HCT116 (cell line): ENCODE results near the gene KLHDC3.

ENCODE experiments used
- CTCF ChIP-seq, 3 experiments: fragments of 200-600 bp in 1 of 3; sonication (generic) in 1 of 3; IDR thresholded peaks in 2 of 3; conservative IDR thresholded peaks in 1 of 3; 2 replicates each; pipeline ENCODE4 v1.5.1; 2012 to 2017; ENCODE audit warnings: low read depth in 2 of 3, low read length in 2 of 3, antibody characterized with exemption in 1 of 3, borderline replicate concordance in 1 of 3, control low read depth in 1 of 3, mild to moderate bottlenecking in 1 of 3, mixed read lengths in 1 of 3, mixed run types in 1 of 3, moderate library complexity in 1 of 3; ENCODE audit not compliant: insufficient read depth in 1 of 3
- ELF1 ChIP-seq: IDR thresholded peaks from 2 replicates; pipeline ENCODE4 v1.6.1; 2012; ENCODE audit warnings: low read depth, borderline replicate concordance
- POLR2A ChIP-seq: IDR thresholded peaks from 2 replicates; pipeline ENCODE4 v1.7.0; 2011; ENCODE audit warnings: borderline replicate concordance; ENCODE audit not compliant: insufficient read depth, insufficient read length; ENCODE audit errors: extremely low read depth
- POLR2AphosphoS5 ChIP-seq: IDR thresholded peaks from 2 replicates; pipeline ENCODE4 v1.6.1; 2011; ENCODE audit warnings: mild to moderate bottlenecking, low read depth, low read length, moderate library complexity
- RAD21 ChIP-seq: IDR thresholded peaks from 2 replicates; pipeline ENCODE4 v1.6.1; 2012; ENCODE audit warnings: low read depth, mild to moderate bottlenecking
- SIN3A ChIP-seq: IDR thresholded peaks from 2 replicates; pipeline ENCODE4 v1.6.1; 2012; ENCODE audit warnings: low read depth
- TCF7L2 ChIP-seq: IDR thresholded peaks from 2 replicates; pipeline ENCODE4 v1.7.0; 2011; ENCODE audit warnings: borderline replicate concordance, inconsistent platforms; ENCODE audit not compliant: insufficient read depth, insufficient read length; ENCODE audit errors: extremely low read depth
- TF ChIP-seq, protein P1 (sequence below): IDR thresholded peaks from 2 replicates; pipeline ENCODE4 v1.6.1; 2011; ENCODE audit warnings: mild to moderate bottlenecking, low read length, moderate library complexity; ENCODE audit not compliant: insufficient replicate concordance; ENCODE audit errors: extremely low read depth

- TF ChIP-seq CTCF (IDR thresholded peaks at IDR 0.05 in 2 of 3, conservative IDR thresholded peaks at IDR 0.05 in 1 of 3; ENCODE audit: borderline replicate concordance in 1 of 3, insufficient read depth in 1 of 3, low read depth in 2 of 3, low read length in 2 of 3), result peak in 1 of 3 experiments; percentile 8; a peak in 1 of 6 replicates
- no peak for TF ChIP-seq POLR2A
- TF ChIP-seq SIN3A, result no peak
- TF ChIP-seq POLR2AphosphoS5, result no peak
- no peak for TF ChIP-seq ELF1
- no peak for TF ChIP-seq TCF7L2
- TF ChIP-seq, protein P1, sequence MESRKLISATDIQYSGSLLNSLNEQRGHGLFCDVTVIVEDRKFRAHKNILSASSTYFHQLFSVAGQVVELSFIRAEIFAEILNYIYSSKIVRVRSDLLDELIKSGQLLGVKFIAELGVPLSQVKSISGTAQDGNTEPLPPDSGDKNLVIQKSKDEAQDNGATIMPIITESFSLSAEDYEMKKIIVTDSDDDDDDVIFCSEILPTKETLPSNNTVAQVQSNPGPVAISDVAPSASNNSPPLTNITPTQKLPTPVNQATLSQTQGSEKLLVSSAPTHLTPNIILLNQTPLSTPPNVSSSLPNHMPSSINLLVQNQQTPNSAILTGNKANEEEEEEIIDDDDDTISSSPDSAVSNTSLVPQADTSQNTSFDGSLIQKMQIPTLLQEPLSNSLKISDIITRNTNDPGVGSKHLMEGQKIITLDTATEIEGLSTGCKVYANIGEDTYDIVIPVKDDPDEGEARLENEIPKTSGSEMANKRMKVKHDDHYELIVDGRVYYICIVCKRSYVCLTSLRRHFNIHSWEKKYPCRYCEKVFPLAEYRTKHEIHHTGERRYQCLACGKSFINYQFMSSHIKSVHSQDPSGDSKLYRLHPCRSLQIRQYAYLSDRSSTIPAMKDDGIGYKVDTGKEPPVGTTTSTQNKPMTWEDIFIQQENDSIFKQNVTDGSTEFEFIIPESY, result no peak
- no peak for TF ChIP-seq RAD21
Measured at GRCh38 chr6:43011207-43011606, 2.8 kb upstream of the KLHDC3 start.
